Loucy (cell line): ENCODE measurements around the gene MACROD2.

Experiments
- H2AFZ ChIP-seq: fragments of 200-600 bp; sonication (generic); 2 replicates; pipeline ENCODE4 v1.6.0; 2016; ENCODE audit warnings: antibody characterized with exemption, mild to moderate bottlenecking, low read length, moderate library complexity
- H3F3A ChIP-seq: fragments of 200-600 bp; 2 replicates; pipeline ENCODE4 v1.6.0; 2016; ENCODE audit warnings: antibody characterized with exemption, low read depth, mild to moderate bottlenecking
- H3K27me3 ChIP-seq: fragments of 200-600 bp; sonication (generic); 2 replicates; pipeline ENCODE4 v1.6.1; 2014; ENCODE audit warnings: low read length, mild to moderate bottlenecking; ENCODE audit not compliant: insufficient read depth, poor library complexity, severe bottlenecking
- H3K36me3 ChIP-seq: fragments of 200-600 bp; sonication (generic); 2 replicates; pipeline ENCODE4 v1.6.1; 2016; ENCODE audit warnings: low read length; ENCODE audit not compliant: insufficient read depth
- H3K4me1 ChIP-seq: fragments of 200-600 bp; sonication (generic); 2 replicates; pipeline ENCODE4 v1.5.1; 2014; ENCODE audit warnings: low read length, mild to moderate bottlenecking; ENCODE audit not compliant: insufficient read depth, poor library complexity, severe bottlenecking
- H3K4me2 ChIP-seq: fragments of 200-600 bp; sonication (generic); 2 replicates; pipeline ENCODE4 v1.6.0; 2014; ENCODE audit warnings: antibody characterized with exemption, low read length, low read depth, mild to moderate bottlenecking; ENCODE audit not compliant: poor library complexity, severe bottlenecking
- H3K4me3 ChIP-seq: fragments of 200-600 bp; sonication (generic); 2 replicates; pipeline ENCODE4 v1.5.1; 2014; ENCODE audit warnings: low read length, mild to moderate bottlenecking, mixed read lengths; ENCODE audit not compliant: poor library complexity, severe bottlenecking
- H3K79me2 ChIP-seq: fragments of 200-600 bp; sonication (generic); 2 replicates; pipeline ENCODE4 v1.6.1; 2014; ENCODE audit warnings: low read length; ENCODE audit not compliant: insufficient read depth
- H3K9ac ChIP-seq: fragments of 200-600 bp; sonication (generic); 2 replicates; pipeline ENCODE4 v1.6.0; 2014; ENCODE audit warnings: mild to moderate bottlenecking, low read depth, low read length, moderate library complexity; ENCODE audit not compliant: poor library complexity, severe bottlenecking
- H3K9me2 ChIP-seq: fragments of 200-600 bp; sonication (generic); replicated peaks from 2 replicates; pipeline ENCODE4 v1.6.1; 2016; ENCODE audit warnings: low read depth, low read length, mixed read lengths
- H3K9me3 ChIP-seq: fragments of 200-600 bp; sonication (generic); 2 replicates; pipeline ENCODE4 v1.6.1; 2014; ENCODE audit warnings: mild to moderate bottlenecking, antibody characterized with exemption, low read length, low read depth; ENCODE audit not compliant: insufficient read depth
- H4K20me1 ChIP-seq: fragments of 200-600 bp; sonication (generic); 2 replicates; pipeline ENCODE4 v1.6.0; 2014; ENCODE audit warnings: antibody characterized with exemption, low read length, mild to moderate bottlenecking; ENCODE audit not compliant: insufficient read depth, poor library complexity, severe bottlenecking
- CTCF ChIP-seq: fragments of 200-600 bp; sonication (generic); conservative IDR thresholded peaks from 2 replicates; pipeline ENCODE4 v1.5.1; 2014; ENCODE audit warnings: mild to moderate bottlenecking, antibody characterized with exemption, low read length
- EZH2phosphoT487 ChIP-seq: fragments of 200-600 bp; IDR thresholded peaks from 2 replicates; pipeline ENCODE4 v1.6.1; 2018; ENCODE audit warnings: antibody characterized with exemption, mild to moderate bottlenecking, moderate library complexity, borderline replicate concordance

The MACROD2 gene

GRCh38 chr20:15675813-15676484 is 1680.6 kb downstream of the MACROD2 start:
- no peaks in the 10 kb centered on the region for H3K9me2 ChIP-seq
- no peaks in the 10 kb centered on the region for H3K79me2 ChIP-seq
- no peak overlapping the region for H3K4me3 ChIP-seq
- no peak overlapping the region for H3K9ac ChIP-seq
- H3K27me3 ChIP-seq, result no peaks in the 10 kb centered on the region
- no peaks in the 10 kb centered on the region for H3F3A ChIP-seq
- no peak overlapping the region for H2AFZ ChIP-seq
- no peak overlapping the region for H3K4me2 ChIP-seq
- H3K36me3 ChIP-seq, result no peaks in the 10 kb centered on the region
- no peak for TF ChIP-seq CTCF
- TF ChIP-seq EZH2phosphoT487, result no peak
- H3K9me3 ChIP-seq, result no peaks in the 10 kb centered on the region
- H4K20me1 ChIP-seq, result no peaks in the 10 kb centered on the region
- no peaks in the 10 kb centered on the region for H3K4me1 ChIP-seq

GRCh38 chr20:15676815-15677214 is 1681.5 kb downstream of the MACROD2 start:
- TF ChIP-seq EZH2phosphoT487 (no peak), CTCF (no peak)
- no peaks in the 10 kb centered on the region for H3K36me3 ChIP-seq
- no peaks in the 10 kb centered on the region for H3K4me1 ChIP-seq
- no peaks in the 10 kb centered on the region for H3K27me3 ChIP-seq
- no peak overlapping the region for H3K9ac ChIP-seq
- no peak overlapping the region for H3K4me2 ChIP-seq
- H2AFZ ChIP-seq, result no peak overlapping the region
- no peaks in the 10 kb centered on the region for H3K79me2 ChIP-seq
- no peaks in the 10 kb centered on the region; the same call in 1 of the 2 replicates for H3K9me3 ChIP-seq
- H3K9me2 ChIP-seq, result no peaks in the 10 kb centered on the region
- H3K4me3 ChIP-seq, result no peak overlapping the region
- H3F3A ChIP-seq, result no peaks in the 10 kb centered on the region
- no peaks in the 10 kb centered on the region for H4K20me1 ChIP-seq

GRCh38 chr20:15682690-15683089 is 1687.4 kb downstream of the MACROD2 start:
- H2AFZ ChIP-seq, result no peak overlapping the region
- H3K36me3 ChIP-seq, result no peaks in the 10 kb centered on the region
- no peak overlapping the region for H3K4me3 ChIP-seq
- no peaks in the 10 kb centered on the region for H4K20me1 ChIP-seq
- peaks cover under 1% of the 10 kb centered on the region; the same call in 1 of the 2 replicates for H3K9me3 ChIP-seq
- H3K27me3 ChIP-seq, result no peaks in the 10 kb centered on the region
- no peak overlapping the region for H3K9ac ChIP-seq
- no peaks in the 10 kb centered on the region for H3F3A ChIP-seq
- no peaks in the 10 kb centered on the region for H3K79me2 ChIP-seq
- no peak overlapping the region for H3K4me2 ChIP-seq
- no peaks in the 10 kb centered on the region for H3K9me2 ChIP-seq
- no peaks in the 10 kb centered on the region for H3K4me1 ChIP-seq
- TF ChIP-seq EZH2phosphoT487 (no peak), CTCF (no peak)
